Upper lobe of right lung (tissue), 1 donor: ENCODE results near the gene FAM120B. TPM values are rescaled to one million over a fixed set of nuclear protein-coding genes. Genes with fewer than 3 reads are reported as not detected.

Experiments
- ATAC-seq: fragments of 200-7000 bp; cut with Tn5 transposase; one replicate; pipeline ENCODE4 v1.9.1; 2020; ENCODE audit warnings: mild to moderate bottlenecking, moderate library complexity
- DNase-seq: peaks from one replicate; pipeline ENCODE4 v3.0.0-alpha.2; 2020
- H3K27ac ChIP-seq: fragments of 200-600 bp; one replicate; pipeline ENCODE4 v1.8.0; 2022
- H3K27me3 ChIP-seq: fragments of 200-600 bp; one replicate; pipeline ENCODE4 v1.8.0; 2022; ENCODE audit warnings: mild to moderate bottlenecking
- H3K36me3 ChIP-seq: fragments of 200-600 bp; one replicate; pipeline ENCODE4 v1.8.0; 2022
- H3K4me1 ChIP-seq: fragments of 200-600 bp; one replicate; pipeline ENCODE4 v1.8.0; 2022
- H3K4me3 ChIP-seq: fragments of 200-600 bp; one replicate; pipeline ENCODE4 v1.8.0; 2022; ENCODE audit warnings: mild to moderate bottlenecking
- H3K9me3 ChIP-seq: fragments of 200-600 bp; one replicate; pipeline ENCODE4 v1.8.0; 2022
- CTCF ChIP-seq: fragments of 200-600 bp; IDR thresholded peaks from one replicate; pipeline ENCODE4 v1.8.0; 2022; ENCODE audit warnings: antibody characterized with exemption
- intact Hi-C: fragments of 100-400 bp; cut with DNase I; formaldehyde crosslinking; loops from one replicate; pipeline ENCODE4 v1.11.0; 2022
- total RNA-seq: library from RNA; stranded (reverse); fragmentation: NEBNext Ultra II Directional; extraction: Animal tissue kit (Norgen Biotek cat#: 25700); gene quantifications from one replicate; pipeline ENCODE4 v1.2.1, GENCODE V29; 2021
- donor health status: DM: no; HTN: yes; CAD: no; lungs with severe emphysema.

Gene FAM120B
- total RNA-seq, 1 donor from 2014 or later = 26.1 TPM

DNA sequence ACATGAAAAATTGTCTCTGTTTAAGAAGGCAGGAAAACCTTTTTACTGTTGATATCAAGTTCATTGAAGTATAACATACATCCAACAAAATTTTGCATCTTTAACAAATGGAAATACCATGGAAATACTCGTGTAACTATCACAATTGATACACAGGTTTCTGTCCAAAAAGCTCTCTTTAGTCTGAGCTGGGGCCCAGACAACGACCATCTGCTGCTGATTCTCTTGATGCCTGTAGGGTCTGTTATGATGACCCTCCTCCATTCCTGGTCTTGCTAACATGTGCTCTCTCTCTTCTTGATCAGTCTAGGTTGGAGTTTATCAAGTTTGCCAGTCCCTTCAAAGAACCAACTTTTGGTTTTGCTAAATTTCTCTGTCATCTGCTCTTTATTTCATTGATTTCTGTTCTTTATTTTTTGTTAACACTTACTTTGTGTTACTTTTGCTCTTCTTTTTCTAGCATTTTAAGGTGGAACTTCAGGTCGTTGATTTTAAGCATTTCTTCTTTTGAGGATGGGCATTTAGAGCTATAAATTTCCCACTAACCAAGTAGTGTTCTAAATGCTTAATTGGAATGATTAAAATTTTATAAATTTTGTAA is 129.8 kb downstream of the FAM120B start:
- no peaks in the 10 kb centered on the region for H3K27me3 ChIP-seq
- H3K36me3 ChIP-seq = no peaks in the 10 kb centered on the region
- H3K4me3 ChIP-seq = no peak overlapping the region
- no peaks in the 10 kb centered on the region for H3K9me3 ChIP-seq
- no peak for TF ChIP-seq CTCF
- H3K27ac ChIP-seq = no peak overlapping the region
- DNase-seq (no peak), ATAC-seq (no peak)
- intact Hi-C loops = no loop called here
- peaks cover 6% of the 10 kb centered on the region for H3K4me1 ChIP-seq

- Histone ChIP-seq H3K4me1 (peaks cover 6% of the 10 kb centered on the region), H3K4me3 (peak overlapping the region; percentile 19), H3K27me3 (no peaks in the 10 kb centered on the region), H3K36me3 (no peaks in the 10 kb centered on the region), H3K9me3 (no peaks in the 10 kb centered on the region), H3K27ac (no peak overlapping the region)
- no peak for ATAC-seq
- TF ChIP-seq CTCF = no peak
- intact Hi-C loops = no loop called here
- no peak for DNase-seq
Measured at GRCh38 chr6:170437719-170438401, 131.3 kb downstream of the FAM120B start.

DNA sequence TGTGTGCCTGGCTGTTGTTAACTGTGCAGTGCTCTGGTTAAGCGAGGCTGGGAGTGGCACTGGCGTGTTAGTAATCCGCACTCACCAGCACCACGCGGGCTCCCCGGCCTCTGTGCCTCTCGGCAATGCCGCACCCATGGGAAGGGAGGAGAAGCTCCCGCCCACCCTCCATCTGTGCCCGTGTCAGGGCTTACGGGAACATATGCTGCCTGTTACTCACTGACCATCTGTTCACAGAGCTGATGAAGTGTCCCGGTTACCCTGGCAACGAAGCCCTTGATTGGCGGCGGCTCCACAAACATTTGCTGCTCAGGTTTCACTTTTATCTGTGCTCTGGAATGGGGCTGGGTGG is 131.8 kb downstream of the FAM120B start:
- no peak for TF ChIP-seq CTCF
- peak overlapping the region; percentile 19 for H3K4me3 ChIP-seq
- ATAC-seq = peak; percentile 92
- H3K27ac ChIP-seq = no peak overlapping the region
- no peaks in the 10 kb centered on the region for H3K36me3 ChIP-seq
- peaks cover 6% of the 10 kb centered on the region for H3K4me1 ChIP-seq
- H3K9me3 ChIP-seq = no peaks in the 10 kb centered on the region
- intact Hi-C loops = no loop called here
- H3K27me3 ChIP-seq = no peaks in the 10 kb centered on the region
- peak; percentile 88 for DNase-seq

DNA sequence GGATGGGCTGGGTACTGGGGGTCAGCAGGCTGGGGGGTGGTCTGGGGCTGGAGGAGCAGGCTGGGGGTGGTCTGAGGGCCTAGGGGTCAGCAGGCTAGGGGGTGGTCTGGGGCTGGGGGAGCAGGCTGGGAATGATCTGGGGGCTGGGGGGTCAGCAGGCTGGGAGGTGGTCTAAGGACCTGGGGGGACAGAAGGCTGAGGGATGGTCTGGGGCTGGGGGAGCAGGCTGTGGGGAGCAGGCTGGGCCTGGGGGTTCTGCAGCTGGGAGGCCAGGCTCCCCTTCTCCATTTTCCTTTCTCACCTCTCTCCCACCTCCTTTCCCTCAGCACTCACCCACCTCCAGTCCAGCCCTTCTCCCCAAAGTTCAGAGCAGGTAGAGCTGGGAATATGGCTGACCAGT is 132.3 kb downstream of the FAM120B start:
- no peaks in the 10 kb centered on the region for H3K9me3 ChIP-seq
- no peak for TF ChIP-seq CTCF
- ATAC-seq (no peak), DNase-seq (no peak)
- no peaks in the 10 kb centered on the region for H3K27me3 ChIP-seq
- peaks cover 6% of the 10 kb centered on the region for H3K4me1 ChIP-seq
- intact Hi-C loops = no loop called here
- no peak overlapping the region for H3K27ac ChIP-seq
- no peaks in the 10 kb centered on the region for H3K36me3 ChIP-seq
- no peak overlapping the region for H3K4me3 ChIP-seq

- Histone ChIP-seq H3K27me3 (no peaks in the 10 kb centered on the region), H3K9me3 (no peaks in the 10 kb centered on the region), H3K4me1 (peaks cover 6% of the 10 kb centered on the region), H3K4me3 (no peak overlapping the region), H3K36me3 (no peaks in the 10 kb centered on the region), H3K27ac (no peak overlapping the region)
- intact Hi-C loops = no loop called here
- TF ChIP-seq CTCF = no peak
- ATAC-seq (no peak), DNase-seq (peak; percentile 54)
Measured at GRCh38 chr6:170439366-170440361, 133.1 kb downstream of the FAM120B start.
